IMR-90 (cell line): Measurements from ENCODE around the gene PGF. TPM values are rescaled to one million over a fixed set of nuclear protein-coding genes. Genes with fewer than 3 reads are reported as not detected.
"Not testable (repeated sequence)": the region's sequence is repeated elsewhere in the genome, so short reads cannot be mapped to it uniquely, and the experiment has no call there.

Source experiments
- ATAC-seq: fragments of 200-7000 bp; cut with Tn5 transposase; 2 replicates; pipeline ENCODE4 v1.9.1; 2020; ENCODE audit warnings: low read depth, mild to moderate bottlenecking, moderate library complexity
- BruUV-seq: library from RNA; stranded (reverse); fragments of 400-500 nt; replicated peaks from 2 replicates; lab custom pipeline; 2021; lab: Mats Ljungman, UMichigan
- CTCF ChIA-PET: fragments of 300-600 bp; formaldehyde crosslinking; extraction: SDS; loops from one replicate; lab custom pipeline; 2021; ENCODE audit warnings: antibody characterized with exemption; lab: Yijun Ruan, JAX
- POLR2A ChIA-PET: fragments of 300-600 bp; sonication (Branson Sonifier 250); formaldehyde crosslinking; loops from one replicate; lab custom pipeline; 2022; ENCODE audit warnings: antibody characterized with exemption; ENCODE audit not compliant: unreplicated experiment; lab: Charles Lee
- DNase-seq: peaks from one replicate; pipeline ENCODE4 v3.0.0; 2013
- H2AFZ ChIP-seq: replicated peaks from 2 replicates; pipeline ENCODE3; 2013; ENCODE audit warnings: low read length, mild to moderate bottlenecking; ENCODE audit not compliant: poor library complexity
- H2AK5ac ChIP-seq: 2 replicates; pipeline ENCODE4 v1.6.1; 2013; ENCODE audit warnings: low read depth, low read length, inconsistent platforms
- H2AK9ac ChIP-seq: replicated peaks from 2 replicates; pipeline ENCODE3; 2013; ENCODE audit warnings: mild to moderate bottlenecking, low read depth, low read length, moderate library complexity; ENCODE audit not compliant: poor library complexity
- H2BK120ac ChIP-seq: 2 replicates; pipeline ENCODE4 v1.6.1; 2013; ENCODE audit warnings: low read depth, low read length, inconsistent platforms
- H2BK15ac ChIP-seq: 3 replicates; pipeline ENCODE4 v1.6.1; 2013; ENCODE audit warnings: low read depth, low read length, inconsistent platforms
- H2BK20ac ChIP-seq: 2 replicates; pipeline ENCODE4 v1.6.1; 2013; ENCODE audit warnings: low read depth, mild to moderate bottlenecking, inconsistent platforms, low read length, moderate library complexity
- H2BK5ac ChIP-seq: 2 replicates; pipeline ENCODE4 v1.6.1; 2013; ENCODE audit warnings: mild to moderate bottlenecking, low read depth, low read length, inconsistent platforms; ENCODE audit not compliant: poor library complexity, severe bottlenecking
- H3K14ac ChIP-seq: replicated peaks from 2 replicates; pipeline ENCODE4 v1.6.1; 2013; ENCODE audit warnings: low read depth, low read length, inconsistent platforms
- H3K18ac ChIP-seq: 2 replicates; pipeline ENCODE4 v1.6.1; 2013; ENCODE audit warnings: low read depth, low read length, control low read depth
- H3K23ac ChIP-seq: 2 replicates; pipeline ENCODE4 v1.6.1; 2013; ENCODE audit warnings: low read depth, low read length, inconsistent platforms
- H3K27ac ChIP-seq: 2 replicates; pipeline ENCODE4 v1.5.1; 2013; ENCODE audit warnings: mild to moderate bottlenecking, control low read depth, low read length; ENCODE audit not compliant: insufficient read depth
- H3K27me3 ChIP-seq: 2 replicates; pipeline ENCODE4 v1.6.1; 2013; ENCODE audit warnings: low read length; ENCODE audit not compliant: control insufficient read depth, insufficient read depth
- H3K36me3 ChIP-seq: 2 replicates; pipeline ENCODE4 v1.6.1; 2013; ENCODE audit warnings: low read length, mixed read lengths; ENCODE audit not compliant: control insufficient read depth, insufficient read depth
- H3K4ac ChIP-seq: 2 replicates; pipeline ENCODE4 v1.6.1; 2013; ENCODE audit warnings: low read depth, low read length, inconsistent platforms
- H3K4me1 ChIP-seq: 2 replicates; pipeline ENCODE4 v1.6.1; 2013; ENCODE audit warnings: low read length, mixed read lengths; ENCODE audit not compliant: control insufficient read depth, insufficient read depth
- H3K4me2 ChIP-seq: 2 replicates; pipeline ENCODE4 v1.6.1; 2013; ENCODE audit warnings: low read depth, mild to moderate bottlenecking, control low read depth, low read length, moderate library complexity
- H3K4me3 ChIP-seq: 2 replicates; pipeline ENCODE4 v1.5.1; 2013; ENCODE audit warnings: low read depth, mild to moderate bottlenecking, control low read depth, low read length, moderate library complexity; ENCODE audit not compliant: insufficient read depth
- H3K56ac ChIP-seq: 2 replicates; pipeline ENCODE4 v1.6.1; 2013; ENCODE audit warnings: low read length, inconsistent platforms; ENCODE audit not compliant: insufficient read depth; ENCODE audit errors: extremely low read depth
- H3K79me1 ChIP-seq, 2 experiments: 2 replicates each; pipeline ENCODE4 v1.6.1; 2013; ENCODE audit warnings: low read length in 2 of 2, inconsistent platforms in 1 of 2, low read depth in 1 of 2
- H3K9ac ChIP-seq: 2 replicates; pipeline ENCODE4 v1.6.1; 2013; ENCODE audit warnings: low read depth, low read length, control low read depth
- H3K9me1 ChIP-seq: 2 replicates; pipeline ENCODE4 v1.6.1; 2013; ENCODE audit warnings: low read length, inconsistent platforms; ENCODE audit not compliant: insufficient read depth
- H3K9me3 ChIP-seq: 2 replicates; pipeline ENCODE4 v1.6.1; 2013; ENCODE audit warnings: low read length; ENCODE audit not compliant: control insufficient read depth, insufficient read depth
- H4K20me1 ChIP-seq: 2 replicates; pipeline ENCODE4 v1.6.1; 2013; ENCODE audit warnings: low read length, inconsistent platforms; ENCODE audit not compliant: insufficient read depth
- H4K5ac ChIP-seq: 2 replicates; pipeline ENCODE4 v1.6.1; 2013; ENCODE audit warnings: mild to moderate bottlenecking, low read depth, low read length, control low read depth
- H4K8ac ChIP-seq, 2 experiments: 2 replicates each; pipeline ENCODE4 v1.6.1; 2013; ENCODE audit warnings: low read depth in 2 of 2, low read length in 2 of 2, control low read depth in 1 of 2, inconsistent platforms in 1 of 2
- H4K91ac ChIP-seq: 2 replicates; pipeline ENCODE4 v1.6.1; 2013; ENCODE audit warnings: low read depth, low read length, inconsistent platforms; ENCODE audit not compliant: insufficient read depth
- CEBPB ChIP-seq: IDR thresholded peaks from 2 replicates; pipeline ENCODE4 v1.6.1; 2012; ENCODE audit warnings: low read depth, low read length, improper control_type of control experiment
- WGBS, 2 experiments: methylation state at CpG; one replicate each; pipeline versions ENCODE4 v1.1.5 to v1.1.7; 2013; ENCODE audit warnings: missing lambda C conversion rate in 2 of 2; ENCODE audit not compliant: insufficient read length in 1 of 2; ENCODE audit errors: extremely low coverage in 2 of 2; 5-methylcytosine and 5-hydroxymethylcytosine counted together
- dilution Hi-C: fragments of 300-500 bp; cut with HindIII; formaldehyde crosslinking; loops from one replicate; pipeline ENCODE4 v1.14.3; 2018; ENCODE audit warnings: low sequenced_read_pairs; ENCODE audit not compliant: unreplicated experiment
- in situ Hi-C: fragments of 300-500 bp; cut with MboI; formaldehyde crosslinking; loops from 3 replicates; pipeline ENCODE4 v1.14.3; 2019; ENCODE audit warnings: low sequenced_read_pairs, inconsistent platforms, mixed read lengths
- intact Hi-C: fragments of 100-400 bp; cut with micrococcal nuclease; formaldehyde crosslinking; loops from 2 replicates; pipeline ENCODE4 v1.10.0; 2022
- polyA plus RNA-seq, 3 experiments: library from polyadenylated mRNA; depleted of rRNA; stranded (reverse); fragments of >200 nt; gene quantifications; 2 replicates each; pipeline ENCODE4 v1.2.3, GENCODE V29; 2012; ENCODE audit warnings: low replicate concordance in 1 of 3
- total RNA-seq: library from RNA; depleted of rRNA; stranded (reverse); fragments of >200 nt; gene quantifications from 2 replicates; pipeline ENCODE4 v1.2.3, GENCODE V29; 2012

The PGF gene
- total and polyA plus RNA-seq, 2 of the 4 experiments (the other 2 are of a cell fraction) = 0.36 to 0.39 TPM

- Histone ChIP-seq H2BK15ac (peak overlapping the region; percentile 33; the same call in 1 of the 3 replicates), H3K4me1 (peaks cover 13% of the 10 kb centered on the region; the same call in 1 of the 2 replicates)
- H4K91ac ChIP-seq, POLR2A ChIA-PET, H3K4me2 ChIP-seq, H4K20me1 ChIP-seq, DNase-seq, intact Hi-C loops, dilution Hi-C loops, H4K5ac ChIP-seq, H3K4ac ChIP-seq, BruUV-seq, H3K9me3 ChIP-seq, H3K9me1 ChIP-seq, ATAC-seq, H2BK120ac ChIP-seq, H3K18ac ChIP-seq, H2BK5ac ChIP-seq, H2AK5ac ChIP-seq, H2AFZ ChIP-seq, H2BK20ac ChIP-seq, H2AK9ac ChIP-seq, H3K79me1 ChIP-seq, H3K23ac ChIP-seq, H3K56ac ChIP-seq, H3K27ac ChIP-seq, in situ Hi-C loops, H3K27me3 ChIP-seq, H3K9ac ChIP-seq, CTCF ChIA-PET, H3K14ac ChIP-seq, H3K4me3 ChIP-seq, H3K36me3 ChIP-seq, H4K8ac ChIP-seq: not testable (repeated sequence)
- peak; percentile 30; the same call in 1 of the 2 replicates for TF ChIP-seq CEBPB
- WGBS, 2 experiments = no CpG with 5 or more reads among the region's 4 CpGs
Observed at GRCh38 chr14:74932936-74933335, 22.5 kb downstream of the PGF start.
